HCEC 1CT (cell line): ENCODE results near the gene ISOC1.

Experiments
- DNase-seq: peaks from one replicate; pipeline ENCODE4 v3.0.0-alpha.2; 2017

Gene ISOC1

DNA sequence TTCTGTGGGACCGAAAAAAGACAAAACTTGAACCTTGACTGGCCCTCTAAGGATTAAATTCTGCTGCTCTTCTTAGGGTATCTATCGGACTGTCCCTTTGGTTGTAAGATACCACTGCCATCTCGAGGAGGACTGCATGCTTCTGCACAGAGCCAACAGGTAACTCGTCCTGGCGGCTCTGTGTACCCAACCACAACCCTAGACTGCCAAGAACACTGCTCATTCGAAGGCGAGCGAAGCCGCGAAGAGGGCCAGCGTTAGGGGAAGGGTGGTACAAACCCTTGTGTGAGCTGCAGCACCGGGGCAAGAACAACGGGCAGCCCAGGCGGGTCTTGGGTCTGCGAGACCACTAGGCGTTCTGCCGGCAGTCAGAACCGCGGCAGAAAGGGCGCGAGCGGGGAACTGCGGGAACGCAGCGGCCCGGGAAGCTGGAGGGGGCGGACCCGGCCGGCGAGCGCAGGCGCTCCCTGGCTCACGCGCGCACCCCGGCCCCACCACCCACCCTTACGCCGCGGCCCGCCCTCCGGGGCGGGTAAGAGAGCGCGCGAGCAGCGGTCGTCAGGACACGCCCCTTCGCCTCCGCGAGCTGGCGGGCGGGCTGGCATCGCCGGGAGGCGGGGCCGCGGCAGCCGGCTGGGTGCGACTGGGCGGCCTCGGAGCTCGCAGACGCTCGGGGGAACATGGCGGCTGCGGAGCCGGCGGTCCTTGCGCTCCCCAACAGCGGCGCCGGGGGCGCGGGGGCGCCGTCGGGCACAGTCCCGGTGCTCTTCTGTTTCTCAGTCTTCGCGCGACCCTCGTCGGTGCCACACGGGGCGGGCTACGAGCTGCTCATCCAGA lies at the start of gene ISOC1:
ISOC1 (plus strand) TSS at position 663 of the 837 bp plus-strand sequence; CDS start at position 681, 18 bp downstream.
- peak; percentile 91 for DNase-seq

DNA sequence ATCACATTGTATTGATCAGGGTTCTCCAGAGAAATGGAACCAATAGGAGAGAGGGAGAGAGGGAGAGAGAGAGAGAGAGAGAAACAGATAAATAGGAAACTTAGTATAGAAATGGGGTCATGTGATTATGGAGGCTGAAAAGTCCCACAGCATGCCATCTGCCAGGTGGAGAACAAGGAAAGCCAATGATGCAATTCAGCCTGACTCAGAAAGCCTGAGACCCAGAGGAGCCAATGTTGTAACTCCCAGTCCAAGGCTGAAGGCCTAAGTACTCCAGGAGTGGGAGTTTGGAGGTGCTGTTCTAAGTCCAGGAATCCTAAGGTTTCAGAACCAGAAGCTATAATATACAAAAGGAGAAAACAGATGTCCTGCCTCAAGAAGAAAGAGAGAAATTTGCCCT lies 48.4 kb upstream of the ISOC1 start:
- peak; percentile 33 for DNase-seq

DNA sequence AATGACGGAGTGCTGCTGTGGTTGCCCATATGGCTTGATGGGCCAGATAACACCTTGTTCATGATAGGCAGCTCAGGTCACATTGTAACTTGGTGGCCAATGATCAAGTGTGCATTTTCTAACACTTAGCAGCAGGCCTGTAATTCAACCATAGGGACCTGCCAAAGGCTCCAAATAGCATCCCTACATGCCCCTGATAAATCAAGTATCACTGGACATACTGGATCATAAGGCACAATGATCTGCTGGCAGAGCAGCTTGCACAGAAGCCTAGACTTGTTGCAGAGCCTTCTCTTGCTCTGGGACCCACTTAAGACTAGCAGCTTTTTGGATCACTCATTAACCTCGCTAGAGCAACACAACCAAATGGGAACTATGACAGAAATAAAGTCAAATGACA lies 46.0 kb upstream of the ISOC1 start:
- DNase-seq, result no peak

DNA sequence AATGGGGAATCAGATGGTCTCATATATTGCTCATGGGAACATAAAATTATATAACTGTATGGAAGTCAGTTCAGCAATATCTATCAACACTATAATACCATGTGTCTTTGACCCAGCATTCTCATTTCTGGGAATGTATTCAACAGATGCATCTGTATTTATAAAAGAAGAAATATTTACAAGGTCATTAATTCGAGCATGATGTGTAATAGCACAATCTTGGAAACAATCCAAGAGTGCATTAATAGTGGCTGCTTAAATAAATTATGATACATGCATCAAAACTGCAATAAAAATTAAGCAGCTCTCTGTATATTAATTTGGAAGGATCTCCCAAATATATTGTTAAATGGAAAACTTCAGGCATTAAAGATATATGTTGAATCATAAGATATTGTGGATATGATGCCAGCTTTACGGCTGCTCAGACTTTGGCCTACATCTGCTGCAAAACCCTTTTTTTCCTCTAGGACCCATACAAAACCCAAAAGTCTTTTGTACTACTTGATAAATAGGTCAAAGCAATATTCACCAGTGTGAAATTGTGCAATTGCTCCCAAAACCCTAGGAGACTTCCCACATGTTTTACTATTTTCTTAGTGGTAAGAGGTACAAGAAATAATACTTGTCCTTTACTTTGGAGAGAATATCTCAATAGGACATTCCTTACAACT lies 45.3 kb upstream of the ISOC1 start:
- DNase-seq, result no peak

DNA sequence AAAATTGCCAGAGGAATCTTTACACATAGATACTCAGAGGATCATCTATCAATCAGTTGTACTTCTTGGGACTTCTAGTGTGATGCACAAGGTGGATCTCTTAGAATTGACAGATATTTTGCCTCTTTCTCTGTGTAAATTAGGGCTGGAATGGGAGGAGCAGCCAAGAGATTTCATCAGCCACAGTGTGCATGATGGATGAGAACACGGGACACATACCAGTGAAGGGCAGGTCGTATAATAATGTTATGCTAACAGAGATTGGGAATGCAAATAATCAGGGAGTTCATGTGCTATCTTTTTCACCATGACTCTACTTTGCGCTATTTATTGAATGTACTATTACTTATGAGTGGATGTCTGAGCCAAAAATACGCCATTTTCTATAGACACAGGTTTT lies 43.3 kb upstream of the ISOC1 start:
- DNase-seq, result no peak

DNA sequence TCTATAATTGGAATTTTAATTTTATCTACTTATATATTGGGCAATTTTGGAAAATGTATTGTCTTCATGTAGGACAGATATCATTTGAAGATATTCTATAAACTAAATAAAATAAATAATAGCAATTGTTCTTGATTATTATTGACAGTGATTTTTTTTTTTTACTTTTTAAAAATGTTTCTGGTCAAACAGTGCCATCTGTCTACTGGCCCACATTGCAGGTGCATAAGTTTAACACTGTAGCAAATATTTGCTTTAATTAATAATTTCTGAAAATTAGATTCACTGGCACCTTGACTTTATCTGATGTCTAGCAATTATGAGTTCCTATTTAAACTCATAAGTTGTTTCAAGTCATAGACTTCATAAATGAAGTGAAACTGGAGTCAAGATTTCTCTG lies 41.1 kb upstream of the ISOC1 start:
- no peak for DNase-seq

DNA sequence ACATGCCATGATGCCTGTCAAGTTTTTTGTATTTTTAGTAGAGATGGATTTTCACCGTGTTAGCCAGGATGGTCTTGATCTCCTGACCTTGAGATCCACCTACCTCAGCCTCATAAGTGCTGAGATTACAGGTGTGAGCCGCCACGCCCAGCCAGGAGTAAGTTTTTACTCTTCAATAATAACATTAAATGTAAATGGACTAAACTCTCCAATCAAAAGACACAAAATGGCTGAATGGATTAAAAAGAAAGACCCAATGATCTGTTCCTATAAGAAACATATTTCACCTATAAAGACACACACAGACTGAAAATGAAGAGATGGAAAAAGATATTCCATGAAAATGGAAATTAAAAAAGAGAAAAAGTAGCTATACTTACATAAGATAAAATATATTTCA lies 37.2 kb upstream of the ISOC1 start:
- DNase-seq, result no peak

DNA sequence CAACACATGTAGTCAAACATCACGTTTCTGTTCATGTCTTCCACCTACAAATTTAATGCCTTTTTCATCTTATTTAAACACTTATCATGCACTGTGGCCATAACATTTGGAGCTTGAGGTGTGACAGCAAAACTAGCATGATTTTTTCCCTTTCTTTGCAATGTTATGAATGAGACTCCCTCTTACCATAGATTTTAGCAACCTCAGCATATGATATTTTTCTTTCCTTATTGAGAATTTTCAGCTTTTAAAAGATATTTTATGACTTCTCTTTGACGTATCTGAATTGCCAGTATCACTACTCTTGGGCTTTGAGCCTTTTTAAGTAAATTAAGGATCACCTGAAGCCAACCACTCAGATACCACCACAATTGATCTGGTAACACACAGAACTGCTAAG lies 32.7 kb upstream of the ISOC1 start:
- DNase-seq, result no peak

DNA sequence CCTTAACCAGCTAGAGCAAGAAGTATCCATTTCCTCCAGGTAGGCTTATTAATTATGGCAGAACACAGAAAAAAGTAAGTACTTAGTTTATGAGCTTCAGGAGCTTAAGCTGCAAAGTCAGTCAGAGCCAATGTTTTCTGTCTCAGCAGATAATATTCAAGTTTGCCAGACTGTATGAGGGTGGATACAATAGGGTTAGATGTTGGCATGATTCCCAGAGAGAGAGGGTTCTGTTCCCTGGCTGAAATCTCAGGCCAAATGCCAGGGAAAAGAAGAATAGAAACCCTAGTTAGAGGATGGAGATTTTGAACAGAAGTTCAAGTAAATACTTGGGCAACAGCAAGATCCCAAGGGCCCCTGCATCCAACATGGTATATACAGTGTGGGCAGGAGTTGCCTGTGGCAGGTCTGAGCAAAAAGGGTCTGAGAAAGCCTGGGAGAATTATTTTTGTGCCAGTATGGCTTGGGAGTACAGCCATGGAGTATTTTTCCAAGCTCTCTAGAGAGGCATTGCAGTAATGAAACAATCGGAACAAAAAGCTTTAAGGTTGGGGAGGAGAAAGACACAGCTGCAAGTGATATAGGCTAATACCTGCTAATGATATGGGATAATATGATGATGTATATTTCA lies 31.0 kb upstream of the ISOC1 start:
- DNase-seq, result no peak

DNA sequence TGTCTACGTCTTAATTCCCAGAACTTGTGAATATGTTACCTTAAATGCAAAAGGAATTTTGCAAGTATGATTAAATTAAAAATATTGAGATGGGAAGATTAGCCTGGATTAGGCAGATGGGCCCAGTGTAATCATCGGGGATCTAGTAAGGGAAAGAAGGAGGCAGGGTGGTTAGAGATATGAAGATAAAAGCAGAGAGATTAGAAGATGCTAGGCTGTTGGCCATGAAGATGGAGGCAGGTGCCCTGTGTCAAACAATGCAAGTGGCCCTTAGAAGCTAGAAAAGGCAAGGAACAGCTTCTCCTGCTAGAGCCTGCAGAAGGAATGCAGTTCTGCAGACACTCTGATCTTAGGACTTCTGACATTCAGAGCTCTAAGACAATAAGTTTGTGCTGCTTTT lies 28.8 kb upstream of the ISOC1 start:
- no peak for DNase-seq

DNA sequence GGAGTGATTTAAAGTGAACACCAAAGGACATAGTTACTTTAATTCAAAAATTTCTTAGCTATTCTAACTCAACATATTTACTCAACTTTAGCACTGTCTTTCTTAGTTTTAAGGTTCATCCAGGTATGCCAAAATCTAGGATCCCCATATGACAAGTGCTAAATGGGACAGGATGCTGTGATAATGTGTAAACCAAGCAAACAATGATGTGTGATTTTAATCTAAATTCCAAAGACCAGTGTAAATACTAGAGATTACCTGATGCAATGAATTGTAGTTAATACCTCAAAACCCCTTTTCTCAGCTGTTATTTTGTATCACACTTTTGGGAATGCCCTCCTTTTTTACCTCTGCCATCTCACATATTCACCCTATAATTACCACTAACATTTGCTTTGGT lies 26.8 kb upstream of the ISOC1 start:
- no peak for DNase-seq

DNA sequence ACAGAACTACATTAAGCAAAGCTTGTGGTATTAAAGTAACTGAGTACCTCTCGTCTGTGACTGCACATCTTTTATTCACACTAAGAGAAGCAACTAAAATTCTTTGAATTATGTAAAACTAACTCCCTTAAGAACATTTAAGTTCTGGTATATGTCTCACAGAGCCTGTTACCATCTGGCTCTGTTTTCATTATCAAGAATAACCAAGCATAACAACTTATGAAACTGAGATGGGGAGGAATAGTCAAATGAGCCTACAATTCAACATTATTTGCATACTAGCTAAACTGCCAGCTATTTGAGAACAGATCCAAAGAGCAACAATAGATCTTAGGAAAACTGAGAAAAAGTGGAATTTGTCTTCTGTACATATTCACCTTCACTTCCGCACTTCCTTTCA lies 25.3 kb upstream of the ISOC1 start:
- no peak for DNase-seq

DNA sequence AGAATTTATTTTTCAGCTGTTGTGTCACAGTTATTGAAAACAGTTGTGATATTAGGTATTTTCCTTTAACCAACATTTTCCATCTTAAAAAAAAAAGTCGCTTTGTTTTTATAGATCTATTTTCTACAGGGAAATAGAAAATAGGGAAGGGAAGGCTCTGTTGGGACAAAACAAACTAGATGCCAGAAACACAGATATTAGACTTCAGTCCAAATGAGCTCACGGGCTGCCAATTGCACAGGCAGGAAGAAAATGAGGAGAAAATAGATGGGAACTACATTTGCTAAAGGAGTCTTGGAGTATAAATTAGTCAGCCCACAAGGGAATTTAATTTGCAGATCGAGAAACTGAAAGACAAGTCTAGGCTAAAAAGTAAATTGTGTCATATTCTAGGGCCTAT lies 21.4 kb upstream of the ISOC1 start:
- DNase-seq, result no peak

DNA sequence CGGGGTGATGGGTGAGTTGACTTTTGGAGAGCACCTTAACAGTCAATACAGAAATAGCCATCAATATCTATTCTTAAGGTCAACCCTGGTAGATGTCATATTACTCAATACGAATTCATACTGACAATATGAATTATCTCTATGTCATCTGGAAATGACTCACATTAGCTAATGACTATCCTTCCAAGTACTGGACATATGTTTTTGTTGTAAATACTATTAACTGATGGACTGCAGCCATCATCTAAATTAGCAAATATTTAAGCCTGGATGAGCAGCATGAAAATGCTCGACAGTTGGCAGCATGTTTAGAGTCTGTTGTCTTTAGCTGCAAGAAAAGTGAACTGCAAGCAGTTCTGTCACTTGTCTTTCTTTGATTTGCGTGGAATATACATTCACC lies 19.6 kb upstream of the ISOC1 start:
- peak; percentile 57 for DNase-seq

DNA sequence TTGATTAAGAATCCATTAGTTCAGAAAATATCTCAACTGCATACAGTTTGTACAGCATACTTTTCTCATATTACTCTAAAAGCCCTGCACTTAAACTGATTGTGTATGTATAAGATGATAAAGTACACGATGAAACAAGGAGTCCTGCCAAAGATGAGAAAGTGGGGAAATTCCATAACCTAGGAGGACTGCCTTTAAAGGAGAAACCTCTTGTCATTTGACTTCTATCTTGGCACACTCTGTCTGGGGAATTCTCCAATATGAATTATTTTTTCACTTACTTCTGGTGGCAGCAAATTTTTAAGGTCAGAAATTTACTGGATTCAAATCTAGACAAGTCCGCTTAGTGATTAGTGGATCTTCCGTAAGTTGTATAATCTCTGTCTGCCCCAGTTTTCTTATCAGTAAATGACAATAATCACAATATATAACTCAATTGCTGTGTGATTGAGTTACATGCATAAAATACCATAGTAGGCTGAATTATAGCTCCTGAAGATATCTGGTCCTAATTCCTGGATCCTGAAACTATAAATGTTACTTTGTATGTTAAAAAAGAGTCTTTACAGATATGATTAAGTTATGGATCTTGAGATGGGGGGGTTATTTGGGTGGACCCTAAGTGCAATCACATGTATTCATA lies 17.0 kb upstream of the ISOC1 start:
- no peak for DNase-seq

DNA sequence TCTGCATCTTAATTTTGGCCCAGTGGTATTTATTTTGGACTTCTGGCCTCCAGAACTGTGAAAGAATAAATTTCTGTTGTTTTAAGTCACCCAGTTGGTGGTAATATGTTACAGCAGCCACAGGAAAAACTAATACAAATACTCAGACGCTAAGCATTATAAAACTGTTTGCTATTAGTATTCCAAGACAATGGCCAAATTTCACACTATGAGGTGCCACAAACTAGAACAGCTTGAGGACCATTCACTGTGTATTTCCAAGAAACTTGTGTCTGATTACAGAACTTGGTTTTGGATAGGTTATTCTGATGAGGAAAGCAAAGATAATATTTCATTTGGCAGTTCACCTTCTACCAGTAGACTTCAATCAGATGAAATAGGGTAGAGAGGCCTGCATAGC lies 16.3 kb upstream of the ISOC1 start:
- DNase-seq, result no peak

DNA sequence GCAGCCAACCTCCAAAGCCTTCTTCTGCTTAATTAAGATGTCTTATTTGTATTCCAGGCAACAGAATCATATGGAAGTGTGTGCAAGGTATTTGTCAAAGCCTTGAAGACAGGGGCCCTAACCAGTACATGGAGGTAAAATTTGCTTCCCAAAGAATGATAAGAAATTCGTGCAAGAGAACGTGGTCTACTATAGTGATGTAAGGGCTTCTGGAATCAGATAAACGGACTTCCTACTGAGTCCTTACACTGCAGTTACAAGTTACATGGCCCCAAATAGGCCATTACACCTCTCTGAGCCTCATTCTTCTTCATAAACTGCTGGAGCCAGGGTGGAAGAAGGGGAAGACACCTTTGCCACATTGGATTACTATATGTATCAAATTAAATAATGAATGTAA lies 15.9 kb upstream of the ISOC1 start:
- DNase-seq, result no peak

DNA sequence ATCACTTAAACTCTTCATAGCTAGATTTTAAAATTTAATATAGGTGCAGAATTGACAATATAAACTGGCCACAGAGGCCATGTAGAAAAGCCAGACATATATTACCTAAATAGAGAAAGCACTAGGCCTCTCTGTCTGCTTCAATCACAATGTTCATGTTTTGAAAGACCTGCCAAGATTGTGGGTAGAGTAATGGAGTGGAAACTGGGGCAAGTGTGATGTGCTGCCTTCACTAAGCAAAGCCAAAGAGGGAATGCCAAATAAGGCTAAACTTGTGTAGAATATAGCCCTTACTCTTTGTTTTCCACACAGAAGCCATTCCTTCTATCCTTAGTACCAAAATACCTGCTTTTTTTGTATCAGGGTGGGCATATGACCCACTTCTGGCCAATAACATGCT lies 15.1 kb upstream of the ISOC1 start:
- no peak for DNase-seq

DNA sequence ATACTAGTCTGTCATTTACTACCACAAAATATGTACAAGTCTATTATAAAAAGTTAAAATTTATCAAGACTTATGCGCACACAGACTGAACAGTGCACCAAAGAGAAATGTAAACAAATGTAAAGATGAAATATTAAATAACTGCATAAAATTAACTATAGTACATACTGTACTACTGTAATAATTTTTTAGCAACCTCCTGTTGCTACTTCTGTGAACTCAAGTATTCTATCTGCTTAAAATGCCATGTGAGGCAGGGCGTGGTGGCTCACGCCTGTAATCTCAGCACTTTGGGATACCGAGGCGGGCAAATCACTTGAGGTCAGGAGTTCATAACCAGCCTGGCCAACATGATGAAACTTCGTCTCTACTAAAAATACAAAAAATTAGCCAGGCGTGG lies 13.8 kb upstream of the ISOC1 start:
- DNase-seq, result no peak

DNA sequence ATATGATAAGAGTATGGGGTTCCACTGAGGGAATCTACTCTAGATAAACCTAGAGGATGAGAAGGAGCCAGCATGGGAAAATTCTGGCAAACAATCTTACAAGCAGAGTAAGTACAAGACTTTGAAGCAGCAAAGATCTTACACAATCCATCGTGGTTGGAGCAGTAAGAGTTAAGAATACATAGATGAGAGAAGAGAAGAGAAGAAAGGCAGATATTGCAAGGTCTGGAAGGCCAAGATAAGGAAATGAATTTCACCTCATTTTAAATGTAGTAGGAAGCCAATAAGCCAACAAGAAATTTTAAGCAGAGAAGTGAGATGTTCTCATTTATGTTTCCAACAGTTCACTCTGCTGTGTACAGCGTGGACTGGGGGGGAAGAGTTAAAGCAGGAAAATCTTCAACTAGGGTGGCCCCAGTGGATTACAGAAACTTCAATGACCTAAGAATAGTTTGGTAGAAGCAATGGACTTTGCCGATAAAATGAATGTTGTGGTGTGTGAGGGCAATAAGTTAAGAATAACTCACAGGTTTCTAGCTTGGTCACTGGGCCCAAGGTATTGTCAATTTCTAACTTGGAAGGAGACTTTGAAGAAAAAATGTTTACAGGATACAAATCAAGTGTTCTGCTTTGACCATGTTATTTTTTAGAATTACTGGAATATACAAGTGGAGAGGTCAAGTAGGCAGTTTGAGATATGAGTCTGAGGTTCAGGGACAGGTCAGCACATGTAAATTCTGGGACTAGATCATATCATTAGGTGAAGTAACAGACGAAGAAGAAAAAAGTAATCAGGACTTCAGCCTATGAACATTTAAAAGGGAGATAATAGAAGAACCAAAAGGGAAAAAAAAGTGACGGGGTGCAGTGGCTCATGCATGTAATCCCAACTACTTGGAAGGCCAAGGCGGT lies 12.1 kb upstream of the ISOC1 start:
- DNase-seq, result no peak

DNA sequence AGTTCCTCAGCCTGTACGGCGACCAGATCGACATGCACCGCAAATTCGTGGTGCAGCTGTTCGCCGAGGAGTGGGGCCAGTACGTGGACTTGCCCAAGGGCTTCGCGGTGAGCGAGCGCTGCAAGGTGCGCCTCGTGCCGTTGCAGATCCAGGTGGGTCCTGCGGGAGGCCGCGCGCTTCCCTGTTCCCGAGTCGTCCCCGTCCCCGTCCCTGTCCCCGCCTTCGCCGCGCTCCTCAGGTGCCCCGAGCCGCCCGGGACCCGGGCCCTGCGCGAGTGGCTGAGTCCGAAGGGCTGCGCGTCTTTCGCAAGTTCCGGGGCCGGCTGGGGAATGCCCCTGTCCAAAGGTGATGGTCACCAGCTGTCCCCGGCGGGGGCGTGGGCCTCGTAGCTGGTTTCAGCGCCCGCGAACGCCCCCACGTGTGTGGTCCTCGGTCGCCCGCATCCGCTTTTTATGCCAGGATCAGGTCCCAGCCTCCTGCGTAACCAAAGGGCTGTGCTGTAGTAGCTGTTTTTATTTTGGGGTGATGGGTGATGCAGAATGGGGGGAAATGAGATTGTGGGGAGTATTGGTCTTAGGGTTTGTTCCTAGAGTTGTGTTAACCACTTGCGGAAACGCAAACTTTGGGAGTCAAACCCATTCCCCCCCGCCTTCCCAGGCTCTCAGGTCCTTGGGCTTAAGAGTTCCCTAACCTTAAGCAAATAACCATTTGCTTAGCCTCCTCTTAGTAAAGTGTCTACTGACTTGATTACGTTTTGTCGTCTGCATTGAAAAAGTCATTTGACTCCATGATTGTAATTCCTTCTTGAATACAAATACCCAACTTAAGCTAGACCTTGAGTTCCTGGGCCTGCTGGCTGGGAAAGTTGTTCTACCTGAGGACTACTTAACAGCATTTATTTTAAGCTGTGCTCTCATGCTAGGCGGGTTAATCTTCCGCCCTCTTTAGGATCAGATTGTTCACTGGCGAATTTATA lies 663 bp downstream of the ISOC1 start:
- DNase-seq, result peak; percentile 58
